CD8-positive, alpha-beta memory T cell (primary cell): ENCODE results near the gene BTRC. TPM values are rescaled to one million over a fixed set of nuclear protein-coding genes. Genes with fewer than 3 reads are reported as not detected.

Source experiments
- CTCF ChIA-PET: fragments of 350-600 bp; sonication (Branson Sonifier 250); formaldehyde crosslinking; loops from one replicate; lab custom pipeline; 2021; ENCODE audit warnings: antibody characterized with exemption; lab: Charles Lee
- POLR2A ChIA-PET: fragments of 350-600 bp; sonication (Branson Sonifier 250); formaldehyde crosslinking; loops from one replicate; lab custom pipeline; 2021; ENCODE audit warnings: antibody characterized with exemption; lab: Charles Lee
- DNase-seq, 5 donors: peaks; one replicate each; pipeline versions ENCODE4 v3.0.0 to v3.0.0-alpha.2; 2020 to 2022; ENCODE audit warnings: mixed read lengths in 1 of 5
- H3K27ac ChIP-seq: one replicate; pipeline ENCODE4 v1.7.0; 2013; ENCODE audit warnings: low read depth, mild to moderate bottlenecking, low read length, moderate library complexity
- H3K27me3 ChIP-seq: 2 replicates; pipeline ENCODE4 v1.7.0; 2013; ENCODE audit warnings: low read length, mild to moderate bottlenecking; ENCODE audit not compliant: insufficient read depth, poor library complexity, severe bottlenecking
- H3K36me3 ChIP-seq: 2 replicates; pipeline ENCODE4 v1.7.0; 2013; ENCODE audit warnings: mild to moderate bottlenecking, low read length, moderate library complexity; ENCODE audit not compliant: insufficient read depth
- H3K4me1 ChIP-seq: 2 replicates; pipeline ENCODE4 v1.7.0; 2013; ENCODE audit warnings: mild to moderate bottlenecking, low read length, moderate library complexity; ENCODE audit not compliant: insufficient read depth
- H3K4me3 ChIP-seq: 2 replicates; pipeline ENCODE4 v1.7.0; 2013; ENCODE audit warnings: mild to moderate bottlenecking, low read length
- H3K9me3 ChIP-seq: 2 replicates; pipeline ENCODE4 v1.7.0; 2013; ENCODE audit warnings: mild to moderate bottlenecking, low read length
- H3K27ac Mint-ChIP-seq, 8 donors: one replicate each; pipeline ENCODE4 v1.8.0; 2020 to 2021; ENCODE audit warnings: mixed read lengths in 8 of 8, mild to moderate bottlenecking in 6 of 8, inconsistent platforms in 3 of 8, moderate library complexity in 3 of 8
- H3K27me3 Mint-ChIP-seq, 2 donors: one replicate each; pipeline ENCODE4 v1.8.0; 2020 to 2021; ENCODE audit warnings: mixed read lengths in 2 of 2, mild to moderate bottlenecking in 1 of 2, moderate library complexity in 1 of 2
- H3K36me3 Mint-ChIP-seq, 3 donors: one replicate each; pipeline ENCODE4 v1.8.0; 2020 to 2021; ENCODE audit warnings: mixed read lengths in 3 of 3, inconsistent platforms in 1 of 3, mild to moderate bottlenecking in 1 of 3
- H3K4me1 Mint-ChIP-seq, 3 donors: one replicate each; pipeline ENCODE4 v1.8.0; 2020 to 2021; ENCODE audit warnings: mixed read lengths in 3 of 3, inconsistent platforms in 1 of 3, mild to moderate bottlenecking in 1 of 3
- H3K4me3 Mint-ChIP-seq, 7 donors: one replicate each; pipeline ENCODE4 v1.8.0; 2020 to 2021; ENCODE audit warnings: mixed read lengths in 7 of 7, mild to moderate bottlenecking in 6 of 7, moderate library complexity in 4 of 7, inconsistent platforms in 2 of 7
- H3K9me3 Mint-ChIP-seq, 5 donors: one replicate each; pipeline ENCODE4 v1.8.0; 2020 to 2022; ENCODE audit warnings: mixed read lengths in 5 of 5, mild to moderate bottlenecking in 3 of 5, moderate library complexity in 2 of 5, inconsistent platforms in 1 of 5
- polyA plus RNA-seq: library from polyadenylated mRNA; unstranded; fragments of 300-500 nt; fragmentation: Illumina TruSeq; gene quantifications from one replicate; pipeline ENCODE4 v1.2.3, GENCODE V29; 2021
- total RNA-seq, 2 experiments: library from RNA; stranded (reverse); gene quantifications; one replicate each; pipeline ENCODE4 v1.2.3, GENCODE V29; 2021

The BTRC gene
- total and polyA plus RNA-seq, 3 experiments from 2014 or later, result 7.1 to 21.3 (median 19.3) TPM

- no peaks in the 10 kb centered on the region for H3K9me3 ChIP-seq
- Mint-ChIP-seq H3K36me3 (peaks cover 0 to 10% (median 6%) of the 10 kb centered on the region in 3 donors), H3K4me3 (no peak overlapping the region), H3K27me3 (no peaks in the 10 kb centered on the region), H3K4me1 (peaks cover 6 to 9% (median 8%) of the 10 kb centered on the region in 3 donors), H3K27ac (no peak overlapping the region), H3K9me3 (no peaks in the 10 kb centered on the region)
- POLR2A ChIA-PET, result no interaction called here
- CTCF ChIA-PET, result interaction anchor here (0.9 to 1.1 kb wide), 2 partner anchors 10 to 17 kb away, joined by 3 read pairs; no protein-coding TSS in a partner anchor
- H3K27ac ChIP-seq, result no peak overlapping the region
- H3K27me3 ChIP-seq, result no peaks in the 10 kb centered on the region
- no peaks in the 10 kb centered on the region for H3K36me3 ChIP-seq
- peaks cover 6% of the 10 kb centered on the region for H3K4me1 ChIP-seq
- no peak overlapping the region for H3K4me3 ChIP-seq
- DNase-seq, result no peak
Measured at GRCh38 chr10:101464082-101464481, 110.1 kb downstream of the BTRC start.

- POLR2A ChIA-PET, result no interaction called here
- Histone ChIP-seq H3K27me3 (no peaks in the 10 kb centered on the region), H3K36me3 (no peaks in the 10 kb centered on the region), H3K9me3 (no peaks in the 10 kb centered on the region), H3K27ac (no peak overlapping the region), H3K4me1 (peaks cover 6% of the 10 kb centered on the region), H3K4me3 (no peak overlapping the region)
- peaks cover 6 to 9% (median 8%) of the 10 kb centered on the region in 3 donors for H3K4me1 Mint-ChIP-seq
- H3K36me3 Mint-ChIP-seq, result peaks cover 0 to 10% (median 6%) of the 10 kb centered on the region in 3 donors
- DNase-seq, result no peak
- peak overlapping the region in 1 of 8 donors; percentile 60 for H3K27ac Mint-ChIP-seq
- no peak overlapping the region for H3K4me3 Mint-ChIP-seq
- CTCF ChIA-PET, result interaction anchor here (0.9 to 1.1 kb wide), 2 partner anchors 10 to 18 kb away, joined by 3 read pairs; no protein-coding TSS in a partner anchor
- H3K27me3 Mint-ChIP-seq, result no peaks in the 10 kb centered on the region
- no peaks in the 10 kb centered on the region for H3K9me3 Mint-ChIP-seq
Measured at GRCh38 chr10:101464599-101464998, 110.6 kb downstream of the BTRC start.

GRCh38 chr10:101466016-101466912 lies 112.3 kb downstream of the BTRC start:
- peaks cover 0 to 9% (median 6%) of the 10 kb centered on the region in 3 donors for H3K36me3 Mint-ChIP-seq
- CTCF ChIA-PET, result interaction anchor here (0.7 to 2.4 kb wide), 18 partner anchors 10 to 782 kb away, joined by 3 to 21 read pairs (median 4); no protein-coding TSS in a partner anchor

GRCh38 chr10:101467286-101467770 lies 113.4 kb downstream of the BTRC start:
- H3K9me3 Mint-ChIP-seq, result no peaks in the 10 kb centered on the region
- H3K4me3 Mint-ChIP-seq, result peak overlapping the region in 1 of 7 donors; percentile 37
- Histone ChIP-seq H3K27ac (no peak overlapping the region), H3K4me3 (no peak overlapping the region), H3K36me3 (no peaks in the 10 kb centered on the region), H3K27me3 (no peaks in the 10 kb centered on the region), H3K9me3 (no peaks in the 10 kb centered on the region), H3K4me1 (peaks cover 6% of the 10 kb centered on the region)
- no peaks in the 10 kb centered on the region for H3K27me3 Mint-ChIP-seq
- no peak overlapping the region for H3K27ac Mint-ChIP-seq
- peaks cover 0 to 4% (median 4%) of the 10 kb centered on the region in 3 donors for H3K36me3 Mint-ChIP-seq
- peak in 3 of 5 donors; percentile 38 to 49 (median 41) for DNase-seq
- H3K4me1 Mint-ChIP-seq, result peaks cover 6 to 9% (median 8%) of the 10 kb centered on the region in 3 donors
- ChIA-PET POLR2A (interaction anchor here (0.6 to 0.7 kb wide), 3 partner anchors 202 to 494 kb away, joined by 3 to 5 read pairs (median 3); no protein-coding TSS in a partner anchor), CTCF (interaction anchor here (0.7 to 2.4 kb wide), 21 partner anchors 11 to 781 kb away, joined by 3 to 21 read pairs (median 4); no protein-coding TSS in a partner anchor)

More at GRCh38 chr10:101466016-101466912, 112.3 kb downstream of the BTRC start:
- no peaks in the 10 kb centered on the region for H3K27me3 Mint-ChIP-seq
- no peaks in the 10 kb centered on the region for H3K36me3 ChIP-seq
- no peak overlapping the region for H3K27ac ChIP-seq
- H3K9me3 ChIP-seq, result no peaks in the 10 kb centered on the region
- DNase-seq, result no peak
- POLR2A ChIA-PET, result interaction anchor here (0.6 kb wide), 1 partner anchor 201 kb away, joined by 3 read pairs; no protein-coding TSS in a partner anchor
- no peak overlapping the region for H3K27ac Mint-ChIP-seq
- H3K4me3 ChIP-seq, result no peak overlapping the region
- no peaks in the 10 kb centered on the region for H3K9me3 Mint-ChIP-seq
- H3K4me1 Mint-ChIP-seq, result peaks cover 6 to 9% (median 8%) of the 10 kb centered on the region in 3 donors
- no peak overlapping the region for H3K4me3 Mint-ChIP-seq
- peaks cover 6% of the 10 kb centered on the region for H3K4me1 ChIP-seq
- no peaks in the 10 kb centered on the region for H3K27me3 ChIP-seq

- no peak overlapping the region for H3K4me3 ChIP-seq
- no peaks in the 10 kb centered on the region for H3K36me3 ChIP-seq
- DNase-seq, result no peak
- CTCF ChIA-PET, result interaction anchor here (1.0 to 2.4 kb wide), 6 partner anchors 28 to 254 kb away, joined by 3 to 21 read pairs (median 6); no protein-coding TSS in a partner anchor
- Mint-ChIP-seq H3K4me3 (no peak overlapping the region), H3K4me1 (peaks cover 6 to 9% (median 8%) of the 10 kb centered on the region in 3 donors), H3K27ac (no peak overlapping the region), H3K27me3 (no peaks in the 10 kb centered on the region), H3K9me3 (no peaks in the 10 kb centered on the region), H3K36me3 (peaks cover 3 to 6% (median 3%) of the 10 kb centered on the region in 3 donors)
- no peak overlapping the region for H3K27ac ChIP-seq
- H3K9me3 ChIP-seq, result no peaks in the 10 kb centered on the region
- H3K27me3 ChIP-seq, result no peaks in the 10 kb centered on the region
- POLR2A ChIA-PET, result no interaction called here
- H3K4me1 ChIP-seq, result peaks cover 6% of the 10 kb centered on the region
Measured at GRCh38 chr10:101468159-101468558, 114.2 kb downstream of the BTRC start.

GRCh38 chr10:101476383-101476782 lies 122.4 kb downstream of the BTRC start:
- Mint-ChIP-seq H3K27ac (no peak overlapping the region), H3K36me3 (peaks cover 3 to 22% (median 5%) of the 10 kb centered on the region in 3 donors), H3K9me3 (no peaks in the 10 kb centered on the region), H3K4me1 (peaks cover 3 to 5% (median 3%) of the 10 kb centered on the region in 3 donors), H3K27me3 (no peaks in the 10 kb centered on the region), H3K4me3 (no peak overlapping the region)
- no peak overlapping the region for H3K4me3 ChIP-seq
- ChIA-PET CTCF (no interaction called here), POLR2A (no interaction called here)
- H3K36me3 ChIP-seq, result no peaks in the 10 kb centered on the region
- no peak for DNase-seq
- H3K4me1 ChIP-seq, result no peaks in the 10 kb centered on the region
- no peaks in the 10 kb centered on the region for H3K9me3 ChIP-seq
- H3K27me3 ChIP-seq, result no peaks in the 10 kb centered on the region
- H3K27ac ChIP-seq, result no peak overlapping the region

- CTCF ChIA-PET, result interaction anchor here (1.0 kb wide), 1 partner anchor 13 kb away, joined by 3 read pairs; no protein-coding TSS in a partner anchor
- Histone ChIP-seq H3K4me3 (no peak overlapping the region), H3K4me1 (no peaks in the 10 kb centered on the region), H3K27ac (no peak overlapping the region), H3K27me3 (no peaks in the 10 kb centered on the region), H3K9me3 (no peaks in the 10 kb centered on the region), H3K36me3 (no peaks in the 10 kb centered on the region)
- no peak for DNase-seq
- Mint-ChIP-seq H3K27me3 (no peaks in the 10 kb centered on the region), H3K4me3 (no peak overlapping the region), H3K36me3 (peaks cover 3 to 34% (median 14%) of the 10 kb centered on the region in 3 donors), H3K27ac (no peak overlapping the region), H3K9me3 (no peaks in the 10 kb centered on the region), H3K4me1 (peaks cover 3 to 5% (median 3%) of the 10 kb centered on the region in 3 donors)
- POLR2A ChIA-PET, result no interaction called here
Measured at GRCh38 chr10:101478956-101479355, 125.0 kb downstream of the BTRC start.
